ENCODE measurements around the gene LRRC4C. TPM values are rescaled to one million over a fixed set of nuclear protein-coding genes. Genes with fewer than 3 reads are reported as not detected.

The LRRC4C gene
- total RNA-seq, 1 donor from 2014 or later, result 1.3 TPM

- Mint-ChIP-seq H3K9me3 (ENCODE audit: low read depth) (peaks cover 2% of the 10 kb centered on the region), H3K27me3 (no peaks in the 10 kb centered on the region), H3K4me3 (ENCODE audit: low read depth) (no peak overlapping the region), H3K4me1 (ENCODE audit: low read depth) (no peaks in the 10 kb centered on the region), H3K36me3 (ENCODE audit: insufficient read depth) (no peaks in the 10 kb centered on the region), H3K27ac (no peak overlapping the region)
- no peak for DNase-seq (ENCODE audit: low spot score, unreplicated experiment)
- TF ChIP-seq CTCF (IDR thresholded peaks at IDR 0.05; ENCODE audit: unreplicated experiment), result no peak
These were observed 281.7 kb downstream of the LRRC4C start for GRCh38 chr11:41177791-41178190.

GRCh38 chr11:41175304-41175972 lies 284.0 kb downstream of the LRRC4C start:
- Mint-ChIP-seq H3K4me1 (ENCODE audit: low read depth) (no peaks in the 10 kb centered on the region), H3K27me3 (no peaks in the 10 kb centered on the region), H3K4me3 (ENCODE audit: low read depth) (no peak overlapping the region), H3K27ac (no peak overlapping the region), H3K36me3 (ENCODE audit: insufficient read depth) (no peaks in the 10 kb centered on the region), H3K9me3 (ENCODE audit: low read depth) (no peaks in the 10 kb centered on the region)
- DNase-seq (ENCODE audit: low spot score, unreplicated experiment), result no peak
- TF ChIP-seq CTCF (IDR thresholded peaks at IDR 0.05; ENCODE audit: unreplicated experiment), result no peak

- Mint-ChIP-seq H3K27me3 (no peaks in the 10 kb centered on the region), H3K27ac (no peak overlapping the region), H3K4me3 (ENCODE audit: low read depth) (no peak overlapping the region), H3K9me3 (ENCODE audit: low read depth) (no peaks in the 10 kb centered on the region), H3K36me3 (ENCODE audit: insufficient read depth) (no peaks in the 10 kb centered on the region), H3K4me1 (ENCODE audit: low read depth) (no peaks in the 10 kb centered on the region)
- DNase-seq (ENCODE audit: low spot score, unreplicated experiment), result no peak
- no peak for TF ChIP-seq CTCF (IDR thresholded peaks at IDR 0.05; ENCODE audit: unreplicated experiment)
These were observed 313.1 kb downstream of the LRRC4C start for GRCh38 chr11:41146326-41146725.

- Mint-ChIP-seq H3K4me3 (ENCODE audit: low read depth) (no peak overlapping the region), H3K27ac (no peak overlapping the region), H3K4me1 (ENCODE audit: low read depth) (no peaks in the 10 kb centered on the region), H3K9me3 (ENCODE audit: low read depth) (no peaks in the 10 kb centered on the region), H3K36me3 (ENCODE audit: insufficient read depth) (no peaks in the 10 kb centered on the region), H3K27me3 (no peaks in the 10 kb centered on the region)
- TF ChIP-seq CTCF (IDR thresholded peaks at IDR 0.05; ENCODE audit: unreplicated experiment), result no peak
- DNase-seq (ENCODE audit: low spot score, unreplicated experiment), result no peak
These were observed 314.0 kb downstream of the LRRC4C start for GRCh38 chr11:41145420-41145819.

GRCh38 chr11:41134971-41135370 lies 324.5 kb downstream of the LRRC4C start:
- no peaks in the 10 kb centered on the region for H3K27me3 Mint-ChIP-seq
- DNase-seq (ENCODE audit: low spot score, unreplicated experiment), result no peak
- H3K36me3 Mint-ChIP-seq (ENCODE audit: insufficient read depth), result no peaks in the 10 kb centered on the region
- no peak overlapping the region for H3K4me3 Mint-ChIP-seq (ENCODE audit: low read depth)
- no peaks in the 10 kb centered on the region for H3K9me3 Mint-ChIP-seq (ENCODE audit: low read depth)
- TF ChIP-seq CTCF (IDR thresholded peaks at IDR 0.05; ENCODE audit: unreplicated experiment), result no peak
- no peaks in the 10 kb centered on the region for H3K4me1 Mint-ChIP-seq (ENCODE audit: low read depth)
- no peak overlapping the region for H3K27ac Mint-ChIP-seq

Measured in progenitor cell of endocrine pancreas (in vitro differentiated cells).